Stomach (tissue), 9 donors: ENCODE results near the gene FGFRL1. TPM values are rescaled to one million over a fixed set of nuclear protein-coding genes. Genes with fewer than 3 reads are reported as not detected.

Source experiments
- DNase-seq, 2 donors: peaks; one replicate each; pipeline versions ENCODE4 v3.0.0 to v3.0.0-alpha.2; 2013 to 2019
- H3K27ac ChIP-seq, 5 donors: fragments of 200-600 bp in 4 of 5; sonication (generic) in 4 of 5; one replicate each; pipeline ENCODE4 v1.5.1; 2013 to 2019; ENCODE audit warnings: mild to moderate bottlenecking in 1 of 5, moderate library complexity in 1 of 5
- H3K27me3 ChIP-seq, 3 donors: fragments of 200-600 bp; sonication (generic); one replicate each; pipeline ENCODE4 v1.5.1; 2017 to 2019; ENCODE audit warnings: mixed run types in 1 of 3
- H3K36me3 ChIP-seq, 4 donors: fragments of 200-600 bp; sonication (generic); 1 replicate in 3 of 4; 2 replicates in 1 of 4; pipeline ENCODE4 v1.5.1; 2016 to 2019
- H3K4me1 ChIP-seq, 4 donors: fragments of 200-600 bp; sonication (generic); one replicate each; pipeline ENCODE4 v1.5.1; 2016 to 2019
- H3K4me3 ChIP-seq, 4 donors: fragments of 200-600 bp; sonication (generic) in 3 of 4; one replicate each; pipeline ENCODE4 v1.5.1; 2016 to 2019; ENCODE audit warnings: mild to moderate bottlenecking in 1 of 4
- H3K9me3 ChIP-seq, 4 donors: fragments of 200-600 bp; sonication (generic); one replicate each; pipeline ENCODE4 v1.5.1; 2016 to 2019
- EP300 ChIP-seq: sonication (generic); formaldehyde crosslinking; IDR thresholded peaks from one replicate; pipeline ENCODE4 v1.6.1; 2017; ENCODE audit warnings: antibody characterized with exemption
- POLR2A ChIP-seq, 4 donors: fragments of 450-650 bp; IDR thresholded peaks; one replicate each; pipeline ENCODE4 v1.6.1; 2016; ENCODE audit warnings: antibody characterized with exemption in 4 of 4, control low read depth in 2 of 4, mild to moderate bottlenecking in 1 of 4, moderate library complexity in 1 of 4
- POLR2AphosphoS5 ChIP-seq, 3 donors: sonication (generic); formaldehyde crosslinking; IDR thresholded peaks; one replicate each; pipeline ENCODE4 v1.6.1; 2016; ENCODE audit warnings: antibody characterized with exemption in 3 of 3
- WGBS, 5 donors: extraction: QIAGEN DNeasy Blood & Tissue Kit in 3 of 5; methylation state at CpG; one replicate each; pipeline versions ENCODE4 v1.1.5 to v1.1.7; 2013 to 2018; 5-methylcytosine and 5-hydroxymethylcytosine counted together
- intact Hi-C: fragments of 100-400 bp; cut with DNase I; formaldehyde crosslinking; loops from one replicate; pipeline ENCODE4 v1.15.1; 2023; ENCODE audit warnings: low total_unique reads
- polyA plus RNA-seq, 3 donors: library from polyadenylated mRNA; stranded (reverse); fragments of 200-250 nt; gene quantifications; one replicate each; pipeline ENCODE4 v1.2.3, GENCODE V29; 2013
- total RNA-seq, 5 donors: library from RNA; depleted of rRNA; stranded (reverse); fragments of >200 nt; gene quantifications; one replicate each; pipeline versions ENCODE4 v1.1.0 to v1.2.3, GENCODE V29; 2014 to 2016
- TF ChIP-seq, protein P1 (sequence below), 7 experiments: fragments of 450-650 bp in 4 of 7; fragments of 200-600 bp in 3 of 7; sonication (generic) in 3 of 7; IDR thresholded peaks; one replicate each; pipeline ENCODE4 v1.5.1; 2016 to 2019; ENCODE audit warnings: antibody characterized with exemption in 7 of 7, control low read depth in 2 of 7, mild to moderate bottlenecking in 1 of 7
- donor health status: healthy with polysubstance abuse.
- donor health status: Bipolar disorder and iron deficiency.
- donor health status: healthy.

Gene FGFRL1
- total and polyA plus RNA-seq, 8 donors = 3.5 to 42.7 (median 9.8) TPM

DNA sequence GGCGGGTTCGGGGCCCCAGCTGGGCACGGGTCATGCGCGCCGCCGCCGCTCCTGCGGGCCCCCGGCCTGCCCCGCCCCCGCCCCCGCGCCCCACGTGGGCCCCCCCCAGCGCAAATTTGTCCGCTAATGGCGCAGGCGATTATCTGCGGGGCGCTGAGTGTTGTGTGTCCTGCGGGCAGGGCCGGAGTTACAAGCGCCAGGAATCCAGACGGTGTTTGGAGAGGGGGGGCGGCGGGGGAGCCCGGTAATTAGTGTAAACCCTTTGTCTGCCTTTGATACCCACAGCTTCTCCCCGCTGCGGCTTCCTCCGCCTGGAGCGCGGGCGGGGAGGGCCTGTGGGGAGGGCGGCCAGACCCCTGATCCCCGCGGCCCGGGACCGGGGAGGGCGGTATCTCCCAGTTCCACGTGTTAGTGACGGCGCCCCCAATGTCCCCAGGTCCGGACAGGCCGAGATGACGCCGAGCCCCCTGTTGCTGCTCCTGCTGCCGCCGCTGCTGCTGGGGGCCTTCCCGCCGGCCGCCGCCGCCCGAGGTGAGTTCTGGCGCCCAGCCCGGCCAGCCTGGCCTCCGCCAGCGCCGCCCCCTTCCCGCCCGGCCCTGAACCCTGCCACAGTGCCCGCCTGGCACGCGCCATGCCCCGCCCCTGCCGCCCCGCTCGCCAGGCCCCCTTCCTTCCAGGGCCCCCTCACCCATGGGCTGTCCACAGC lies 761 bp downstream of the FGFRL1 start:
- Histone ChIP-seq H3K4me1 (peaks cover 29 to 55% (median 50%) of the 10 kb centered on the region in 4 donors), H3K4me3 (peak overlapping the region; percentile 59 to 69 (median 67)), H3K27me3 (peaks cover 0 to 27% (median 7%) of the 10 kb centered on the region in 3 donors), H3K27ac (peak overlapping the region; percentile 60 to 80 (median 76)), H3K36me3 (peaks cover 0 to 8% (median 0%) of the 10 kb centered on the region in 4 donors), H3K9me3 (peaks cover 0 to under 1% (median 0%) of the 10 kb centered on the region in 4 donors)
- TF ChIP-seq EP300 = no peak
- TF ChIP-seq POLR2A (IDR thresholded peaks at IDR 0.05) = no peak
- 0 to 6% (median 2%) methylated on average over 3 to 69 of the region's 69 CpGs for WGBS, 5 donors
- DNase-seq = peak; percentile 78 to 88
- intact Hi-C loops = no loop called here

DNA sequence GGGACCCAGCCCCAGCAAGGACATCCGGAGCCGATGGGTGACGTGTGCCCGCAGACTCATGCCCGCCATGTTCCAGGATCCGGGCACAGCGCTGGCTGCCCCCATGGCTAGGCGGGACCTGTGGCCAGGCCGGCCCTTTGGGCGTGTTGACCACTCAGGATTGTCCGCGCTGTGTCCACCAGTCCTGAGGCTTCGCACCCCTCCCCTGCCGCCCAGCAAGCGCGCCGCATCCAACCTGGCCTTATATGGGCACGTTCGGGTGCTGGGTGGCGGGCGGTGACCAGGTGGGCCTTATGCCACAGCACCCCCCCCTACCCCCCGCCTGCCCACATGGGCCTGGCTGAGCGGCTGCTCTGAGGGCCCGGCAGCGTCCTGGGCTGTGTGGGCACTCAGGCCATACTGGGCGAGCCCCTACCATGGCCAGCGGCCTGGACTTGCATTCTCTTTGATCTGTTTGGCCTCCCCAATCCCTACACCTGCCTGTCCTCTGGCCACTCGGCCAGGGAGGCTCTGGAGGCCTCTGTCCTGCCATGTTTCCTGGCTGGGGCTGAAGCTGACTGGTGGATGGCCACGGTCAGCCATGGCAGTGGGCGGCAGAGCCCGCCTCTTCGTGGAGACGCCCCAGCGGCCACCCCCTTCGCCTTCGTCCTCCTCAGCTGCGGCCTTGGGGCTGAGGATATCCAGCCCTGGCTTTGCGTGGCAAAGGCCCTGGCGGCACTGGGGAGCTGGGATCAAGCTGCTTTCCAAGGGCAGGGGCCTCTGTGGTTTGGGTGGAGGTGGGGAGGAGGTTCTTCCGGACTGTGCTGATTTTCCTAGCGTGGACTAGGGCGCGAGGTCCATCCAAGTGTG lies 2.0 kb downstream of the FGFRL1 start:
- no peak overlapping the region for H3K4me3 ChIP-seq
- peaks cover 0 to 8% (median 0%) of the 10 kb centered on the region in 4 donors for H3K36me3 ChIP-seq
- TF ChIP-seq POLR2AphosphoS5 (IDR thresholded peaks at IDR 0.05) = no peak
- no peak for TF ChIP-seq POLR2A (IDR thresholded peaks at IDR 0.05)
- TF ChIP-seq, protein P1, sequence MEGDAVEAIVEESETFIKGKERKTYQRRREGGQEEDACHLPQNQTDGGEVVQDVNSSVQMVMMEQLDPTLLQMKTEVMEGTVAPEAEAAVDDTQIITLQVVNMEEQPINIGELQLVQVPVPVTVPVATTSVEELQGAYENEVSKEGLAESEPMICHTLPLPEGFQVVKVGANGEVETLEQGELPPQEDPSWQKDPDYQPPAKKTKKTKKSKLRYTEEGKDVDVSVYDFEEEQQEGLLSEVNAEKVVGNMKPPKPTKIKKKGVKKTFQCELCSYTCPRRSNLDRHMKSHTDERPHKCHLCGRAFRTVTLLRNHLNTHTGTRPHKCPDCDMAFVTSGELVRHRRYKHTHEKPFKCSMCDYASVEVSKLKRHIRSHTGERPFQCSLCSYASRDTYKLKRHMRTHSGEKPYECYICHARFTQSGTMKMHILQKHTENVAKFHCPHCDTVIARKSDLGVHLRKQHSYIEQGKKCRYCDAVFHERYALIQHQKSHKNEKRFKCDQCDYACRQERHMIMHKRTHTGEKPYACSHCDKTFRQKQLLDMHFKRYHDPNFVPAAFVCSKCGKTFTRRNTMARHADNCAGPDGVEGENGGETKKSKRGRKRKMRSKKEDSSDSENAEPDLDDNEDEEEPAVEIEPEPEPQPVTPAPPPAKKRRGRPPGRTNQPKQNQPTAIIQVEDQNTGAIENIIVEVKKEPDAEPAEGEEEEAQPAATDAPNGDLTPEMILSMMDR (IDR thresholded peaks at IDR 0.05) = no peak
- TF ChIP-seq EP300 = no peak
- H3K4me1 ChIP-seq = peaks cover 29 to 61% (median 50%) of the 10 kb centered on the region in 4 donors
- DNase-seq = no peak
- 90 to 97% (median 95%) methylated on average over 16 to 43 of the region's 43 CpGs for WGBS, 5 donors
- peak overlapping the region in 1 of 5 donors; percentile 76 for H3K27ac ChIP-seq
- H3K9me3 ChIP-seq = no peaks in the 10 kb centered on the region
- H3K27me3 ChIP-seq = peaks cover 0 to 17% (median 0%) of the 10 kb centered on the region in 3 donors
- intact Hi-C loops = no loop called here

DNA sequence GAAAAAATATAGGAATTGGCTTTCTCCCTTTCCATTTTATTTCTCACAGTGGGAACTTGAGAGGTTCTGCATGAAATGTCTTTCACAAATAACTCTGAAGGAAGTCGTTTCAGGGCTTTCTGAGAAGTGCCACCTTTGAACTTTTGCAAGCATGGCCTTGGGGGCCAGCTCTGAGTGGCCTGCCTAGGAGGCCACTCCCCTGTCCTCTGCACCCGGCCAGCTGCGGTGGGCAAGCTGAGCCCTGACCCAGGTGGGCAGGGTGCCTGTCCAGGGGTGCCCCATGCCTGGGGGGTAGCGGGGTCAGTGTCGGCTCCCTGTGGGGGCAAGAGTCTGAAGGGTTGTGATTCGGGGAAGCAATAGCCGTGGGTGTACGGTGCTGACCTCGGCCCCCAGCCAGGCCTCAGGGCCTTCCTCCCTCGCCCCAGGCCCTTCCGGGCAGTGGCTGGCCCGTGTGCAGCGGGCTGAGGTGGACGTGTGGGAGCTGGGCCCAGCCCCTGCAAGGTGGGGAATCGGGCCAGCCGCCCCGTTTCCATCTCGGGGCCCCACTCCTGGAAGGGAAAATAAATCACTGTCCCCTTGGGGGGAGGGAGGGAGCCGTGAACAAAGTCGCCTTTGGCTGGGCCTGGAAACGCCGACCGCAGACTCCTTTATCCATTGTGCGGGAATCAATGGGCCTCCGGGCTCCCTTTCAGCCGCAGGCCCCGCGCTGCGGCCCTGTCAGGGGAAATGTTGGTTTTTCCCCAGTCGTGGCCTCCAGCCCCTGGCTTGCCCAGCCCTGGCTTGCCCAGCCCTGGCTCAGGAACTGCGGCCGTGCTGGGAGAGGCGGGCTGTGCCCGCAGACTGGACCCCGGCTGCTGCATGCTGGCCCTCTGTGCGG lies 3.1 kb downstream of the FGFRL1 start:
- 60 to 68% (median 67%) methylated on average over 16 to 36 of the region's 36 CpGs for WGBS, 5 donors
- peaks cover 23 to 58% (median 44%) of the 10 kb centered on the region in 4 donors for H3K4me1 ChIP-seq
- TF ChIP-seq, protein P1 (IDR thresholded peaks at IDR 0.05) = no peak
- TF ChIP-seq POLR2A (IDR thresholded peaks at IDR 0.05) (no peak), POLR2AphosphoS5 (IDR thresholded peaks at IDR 0.05) (no peak), EP300 (no peak)
- H3K27ac ChIP-seq = no peak overlapping the region
- H3K4me3 ChIP-seq = no peak overlapping the region
- peak in 1 of 2 donors; percentile 64 for DNase-seq
- peaks cover 0 to 8% (median 0%) of the 10 kb centered on the region in 4 donors for H3K36me3 ChIP-seq
- H3K27me3 ChIP-seq = peaks cover 0 to 11% (median 0%) of the 10 kb centered on the region in 3 donors
- intact Hi-C loops = no loop called here
- no peaks in the 10 kb centered on the region for H3K9me3 ChIP-seq

DNA sequence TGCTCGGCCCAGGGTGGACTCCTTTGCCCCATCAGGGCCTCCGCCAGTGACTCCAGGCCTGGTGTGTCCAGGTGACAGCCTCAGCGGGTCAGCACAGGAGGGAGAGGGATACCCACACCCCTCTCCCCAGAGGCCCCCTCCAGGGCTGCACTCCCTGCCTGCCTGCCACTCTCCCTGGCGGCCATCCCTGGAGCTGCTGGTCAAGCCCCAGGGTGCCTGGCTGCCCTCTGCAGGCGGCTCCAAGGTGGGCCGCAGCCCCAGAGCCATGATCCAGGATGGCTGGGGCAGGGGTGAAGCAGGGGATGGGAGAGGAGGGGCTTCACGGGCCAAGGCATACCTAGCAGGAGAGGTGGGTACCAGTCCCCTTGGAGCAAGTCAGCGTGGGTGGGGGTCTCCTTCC lies 3.8 kb downstream of the FGFRL1 start:
- TF ChIP-seq POLR2AphosphoS5 (IDR thresholded peaks at IDR 0.05) (no peak), POLR2A (IDR thresholded peaks at IDR 0.05) (no peak), EP300 (no peak)
- TF ChIP-seq, protein P1 (IDR thresholded peaks at IDR 0.05) = no peak
- peaks cover 0 to 11% (median 0%) of the 10 kb centered on the region in 3 donors for H3K27me3 ChIP-seq
- peaks cover 0 to 8% (median 0%) of the 10 kb centered on the region in 4 donors for H3K36me3 ChIP-seq
- peaks cover 19 to 53% (median 40%) of the 10 kb centered on the region in 4 donors for H3K4me1 ChIP-seq
- no peak for DNase-seq
- WGBS, 5 donors = 76 to 93% (median 81%) methylated on average over 4 to 8 of the region's 8 CpGs
- no peak overlapping the region for H3K27ac ChIP-seq
- no peak overlapping the region for H3K4me3 ChIP-seq
- intact Hi-C loops = no loop called here
- no peaks in the 10 kb centered on the region for H3K9me3 ChIP-seq
